Keratinocyte (primary cell): ENCODE data around the gene ZNF880. TPM values are rescaled to one million over a fixed set of nuclear protein-coding genes. Genes with fewer than 3 reads are reported as not detected.

Experiments used
- DNase-seq: peaks from one replicate; pipeline ENCODE4 v3.0.0-alpha.2; 2011; ENCODE audit warnings: low read depth, missing footprints, low spot score
- FAIRE-seq: peaks from 2 replicates; lab custom pipeline; 2011; peaks lifted over from hg19 to GRCh38; lab: Jason Lieb, UNC
- H2AFZ ChIP-seq: 2 replicates; pipeline ENCODE4 v1.6.0; 2012; ENCODE audit warnings: low read length, control low read depth, inconsistent platforms; ENCODE audit not compliant: control insufficient read depth
- H3K27ac ChIP-seq: 2 replicates; pipeline ENCODE4 v1.5.1; 2011; ENCODE audit warnings: low read length; ENCODE audit not compliant: control insufficient read depth, insufficient read depth
- H3K27me3 ChIP-seq: 3 replicates; pipeline ENCODE4 v1.6.0; 2011; ENCODE audit warnings: low read length; ENCODE audit not compliant: control insufficient read depth, insufficient read depth; ENCODE audit errors: extremely low read depth
- H3K36me3 ChIP-seq, 2 experiments: 2 replicates in 1 of 2; 3 replicates in 1 of 2; pipeline ENCODE4 v1.5.1; 2011; ENCODE audit warnings: low read length in 2 of 2, mild to moderate bottlenecking in 1 of 2; ENCODE audit not compliant: control insufficient read depth in 2 of 2, insufficient read depth in 2 of 2; ENCODE audit errors: extremely low read depth in 1 of 2
- H3K4me1 ChIP-seq: 3 replicates; pipeline ENCODE4 v1.5.1; 2011; ENCODE audit warnings: low read length; ENCODE audit not compliant: control insufficient read depth, insufficient read depth; ENCODE audit errors: extremely low read depth
- H3K4me2 ChIP-seq: 3 replicates; pipeline ENCODE4 v1.6.0; 2011; ENCODE audit warnings: low read depth, low read length; ENCODE audit not compliant: control insufficient read depth, insufficient read depth; ENCODE audit errors: extremely low read depth
- H3K4me3 ChIP-seq, 3 experiments: fragments of 200-600 bp in 1 of 3; sonication (generic) in 1 of 3; 2 replicates in 2 of 3; 3 replicates in 1 of 3; pipeline ENCODE4 v1.5.1; 2011 to 2016; ENCODE audit warnings: low read length in 3 of 3, mild to moderate bottlenecking in 3 of 3, control low read depth in 2 of 3, inconsistent platforms in 1 of 3, low read depth in 1 of 3, mixed read lengths in 1 of 3, mixed run types in 1 of 3, moderate library complexity in 1 of 3; ENCODE audit not compliant: control insufficient read depth in 2 of 3, insufficient read depth in 2 of 3; ENCODE audit errors: extremely low read depth in 1 of 3
- H3K79me2 ChIP-seq: 2 replicates; pipeline ENCODE4 v1.6.0; 2012; ENCODE audit warnings: low read length; ENCODE audit not compliant: control insufficient read depth, insufficient read depth
- H3K9ac ChIP-seq: 3 replicates; pipeline ENCODE4 v1.6.0; 2011; ENCODE audit warnings: low read length; ENCODE audit not compliant: control insufficient read depth, insufficient read depth; ENCODE audit errors: extremely low read depth
- H3K9me1 ChIP-seq: 3 replicates; pipeline ENCODE4 v1.6.0; 2011; ENCODE audit warnings: low read length; ENCODE audit not compliant: control insufficient read depth, insufficient read depth; ENCODE audit errors: extremely low read depth
- H3K9me3 ChIP-seq: 2 replicates; pipeline ENCODE4 v1.5.1; 2012; ENCODE audit warnings: low read depth, low read length; ENCODE audit not compliant: control insufficient read depth
- H4K20me1 ChIP-seq: 3 replicates; pipeline ENCODE4 v1.6.0; 2011; ENCODE audit warnings: low read length; ENCODE audit not compliant: control insufficient read depth, insufficient read depth; ENCODE audit errors: extremely low read depth
- EZH2 ChIP-seq: IDR thresholded peaks from one replicate; pipeline ENCODE4 v1.6.1; 2012; ENCODE audit warnings: inconsistent platforms, mild to moderate bottlenecking, low read length, moderate library complexity
- dilution Hi-C: fragments of 300-500 bp; cut with MboI; formaldehyde crosslinking; loops from one replicate; pipeline ENCODE4 v1.7.0; 2020; ENCODE audit warnings: low sequenced_read_pairs; ENCODE audit not compliant: extremely low pct_ligation_motif_present
- polyA plus RNA-seq, 5 experiments: library from polyadenylated mRNA; depleted of rRNA in 3 of 5; stranded (reverse) in 3 of 5; stranded (forward) in 1 of 5; unstranded in 1 of 5; fragments of >200 nt; gene quantifications; 1 replicate in 1 of 5; 2 replicates in 3 of 5; 3 replicates in 1 of 5; pipeline versions ENCODE4 v1.2.1 to v1.2.3, GENCODE V29; 2011 to 2012; ENCODE audit warnings: missing spikeins in 2 of 5, low read depth in 1 of 5, low replicate concordance in 1 of 5
- small RNA-seq, 3 experiments: library from RNA; depleted of rRNA; stranded (forward); fragments of <200 nt; gene quantifications; one replicate each; pipeline ENCODE3, GENCODE V24; 2012; ENCODE audit warnings: low read depth in 3 of 3, low replicate concordance in 1 of 3; ENCODE audit not compliant: insufficient read length in 3 of 3
- TF ChIP-seq, protein P1 (sequence below), 3 experiments: IDR thresholded peaks in 1 of 3; conservative IDR thresholded peaks in 1 of 3; optimal IDR thresholded peaks in 1 of 3; 2 replicates in 2 of 3; 3 replicates in 1 of 3; pipeline versions ENCODE3 to v1.5.1; 2011; ENCODE audit warnings: low read length in 3 of 3, mild to moderate bottlenecking in 3 of 3, moderate library complexity in 2 of 3, control low read depth in 1 of 3, inconsistent platforms in 1 of 3; ENCODE audit not compliant: insufficient read depth in 2 of 3; ENCODE audit errors: extremely low read depth in 1 of 3

Gene ZNF880
- polyA plus RNA-seq, 1 donor (not counting 4 experiments of a cell fraction or from before 2014, with no cell fraction given), result 18.7 TPM

DNA sequence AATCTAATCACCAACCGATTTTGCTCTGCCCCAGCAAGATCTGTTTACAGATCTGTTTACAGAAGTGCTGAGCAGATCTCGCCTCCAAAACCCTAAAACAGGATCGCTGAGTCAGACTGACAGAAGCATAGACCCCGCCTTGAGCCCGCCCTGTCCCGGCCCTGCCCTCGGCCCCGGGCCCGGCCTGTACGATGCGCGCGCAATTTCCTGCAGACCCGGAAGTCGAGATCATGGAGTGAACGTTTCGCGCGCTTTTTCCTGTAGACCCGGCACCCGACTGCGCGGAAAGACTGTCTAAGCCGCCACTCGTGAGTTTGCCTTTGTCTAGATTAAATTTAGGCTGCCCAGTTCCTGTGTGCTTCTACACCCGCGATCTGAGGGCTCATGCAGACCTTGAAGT lies 59.2 kb downstream of the ZNF880 start, which contains the start of gene ZNF534:
TSS of gene ZNF534 (plus strand) at position 212 of the 400 bp plus-strand sequence. CDS start 2,327 bp downstream, outside the sequence.
- TF ChIP-seq, protein P1, sequence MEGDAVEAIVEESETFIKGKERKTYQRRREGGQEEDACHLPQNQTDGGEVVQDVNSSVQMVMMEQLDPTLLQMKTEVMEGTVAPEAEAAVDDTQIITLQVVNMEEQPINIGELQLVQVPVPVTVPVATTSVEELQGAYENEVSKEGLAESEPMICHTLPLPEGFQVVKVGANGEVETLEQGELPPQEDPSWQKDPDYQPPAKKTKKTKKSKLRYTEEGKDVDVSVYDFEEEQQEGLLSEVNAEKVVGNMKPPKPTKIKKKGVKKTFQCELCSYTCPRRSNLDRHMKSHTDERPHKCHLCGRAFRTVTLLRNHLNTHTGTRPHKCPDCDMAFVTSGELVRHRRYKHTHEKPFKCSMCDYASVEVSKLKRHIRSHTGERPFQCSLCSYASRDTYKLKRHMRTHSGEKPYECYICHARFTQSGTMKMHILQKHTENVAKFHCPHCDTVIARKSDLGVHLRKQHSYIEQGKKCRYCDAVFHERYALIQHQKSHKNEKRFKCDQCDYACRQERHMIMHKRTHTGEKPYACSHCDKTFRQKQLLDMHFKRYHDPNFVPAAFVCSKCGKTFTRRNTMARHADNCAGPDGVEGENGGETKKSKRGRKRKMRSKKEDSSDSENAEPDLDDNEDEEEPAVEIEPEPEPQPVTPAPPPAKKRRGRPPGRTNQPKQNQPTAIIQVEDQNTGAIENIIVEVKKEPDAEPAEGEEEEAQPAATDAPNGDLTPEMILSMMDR (optimal IDR thresholded peaks at IDR 0.05 in 1 of 3, IDR thresholded peaks at IDR 0.05 in 1 of 3, conservative IDR thresholded peaks at IDR 0.05 in 1 of 3; ENCODE audit: extremely low read depth in 1 of 3, insufficient read depth in 2 of 3, low read length in 3 of 3), result no peak
- no peak for TF ChIP-seq EZH2
- no peak for FAIRE-seq

More for the DNA sequence above, 59.2 kb downstream of the ZNF880 start, which contains the start of gene ZNF534:
- Histone ChIP-seq H3K79me2 (no peaks in the 10 kb centered on the region), H3K27me3 (no peaks in the 10 kb centered on the region), H2AFZ (no peak within 1 kb of the TSS), H3K4me1 (no peaks in the 10 kb centered on the region), H4K20me1 (no peaks in the 10 kb centered on the region), H3K4me3 (no peak within 1 kb of the TSS), H3K27ac (no peak within 1 kb of the TSS), H3K36me3 (no peaks in the 10 kb centered on the region), H3K9ac (no peak within 1 kb of the TSS), H3K4me2 (no peak within 1 kb of the TSS), H3K9me1 (no peaks in the 10 kb centered on the region), H3K9me3 (peaks cover 6% of the 10 kb centered on the region)
- dilution Hi-C loops, result no loop called here
- no peak for DNase-seq

Small RNA genes lying within 50 kb of the gene (small RNA-seq; reads per million reads assigned to genes)
- gene AC010332.1, result 0 reads per million in 3 experiments

Other genes starting within 250 kb of the ZNF880 start
- 5.6 to 7.6 TPM (median 6.6 TPM) in 3 replicates for gene ZNF616, start 230.0 kb upstream of the ZNF880 start, polyA plus RNA-seq
- 3.3 to 5.0 TPM (median 3.8 TPM) in 3 replicates for gene ZNF836, start 198.3 kb upstream of the ZNF880 start, polyA plus RNA-seq
- 130 to 187 TPM (median 179 TPM) in 3 replicates for gene PPP2R1A, start 179.9 kb upstream of the ZNF880 start, polyA plus RNA-seq
- 7.5 to 10.6 TPM (median 7.9 TPM) in 3 replicates for gene ZNF766, start 100.3 kb upstream of the ZNF880 start, polyA plus RNA-seq
- gene ZNF480, start 72.8 kb upstream of the ZNF880 start, polyA plus RNA-seq, result 4.9 to 7.5 TPM (median 5.1 TPM) in 3 replicates
- 0.78 to 1.8 TPM (median 1.7 TPM) in 3 replicates for gene ZNF610, start 33.7 kb upstream of the ZNF880 start, polyA plus RNA-seq
- 11.1 to 24.9 TPM (median 18.6 TPM) in 3 replicates for gene ZNF528, start 27.9 kb downstream of the ZNF880 start, polyA plus RNA-seq
- gene ZNF534, start 59.2 kb downstream of the ZNF880 start, polyA plus RNA-seq, result 0.05 TPM in 1 of 3 replicates, not detected in the others
- gene ZNF578, start 83.6 kb downstream of the ZNF880 start, polyA plus RNA-seq, result 0.44 to 1.1 TPM (median 0.79 TPM) in 3 replicates
- 5.7 to 6.8 TPM (median 5.8 TPM) in 3 replicates for gene ZNF808, start 157.7 kb downstream of the ZNF880 start, polyA plus RNA-seq
- 6.0 to 7.2 TPM (median 7.0 TPM) in 3 replicates for gene ZNF701, start 200.4 kb downstream of the ZNF880 start, polyA plus RNA-seq